Fibroblast of villous mesenchyme (primary cell): ENCODE results near the gene TNIK. TPM values are rescaled to one million over a fixed set of nuclear protein-coding genes. Genes with fewer than 3 reads are reported as not detected.

Experiments
- DNase-seq: peaks from one replicate; pipeline ENCODE4 v3.0.0-alpha.2; 2010; ENCODE audit warnings: low read depth
- H3K4me3 ChIP-seq: 2 replicates; pipeline ENCODE4 v1.5.1; 2011; ENCODE audit warnings: low read depth, mild to moderate bottlenecking, low read length
- total RNA-seq: library from RNA; depleted of rRNA; stranded (reverse); fragments of >200 nt; gene quantifications from 2 replicates; pipeline ENCODE4 v1.2.3, GENCODE V29; 2012
- TF ChIP-seq, protein P1 (sequence below): IDR thresholded peaks from 2 replicates; pipeline ENCODE4 v1.5.1; 2012; ENCODE audit warnings: low read depth, mild to moderate bottlenecking, low read length; ENCODE audit not compliant: insufficient read depth

TNIK gene
- total RNA-seq, 1 donor, result 5.2 TPM

DNA sequence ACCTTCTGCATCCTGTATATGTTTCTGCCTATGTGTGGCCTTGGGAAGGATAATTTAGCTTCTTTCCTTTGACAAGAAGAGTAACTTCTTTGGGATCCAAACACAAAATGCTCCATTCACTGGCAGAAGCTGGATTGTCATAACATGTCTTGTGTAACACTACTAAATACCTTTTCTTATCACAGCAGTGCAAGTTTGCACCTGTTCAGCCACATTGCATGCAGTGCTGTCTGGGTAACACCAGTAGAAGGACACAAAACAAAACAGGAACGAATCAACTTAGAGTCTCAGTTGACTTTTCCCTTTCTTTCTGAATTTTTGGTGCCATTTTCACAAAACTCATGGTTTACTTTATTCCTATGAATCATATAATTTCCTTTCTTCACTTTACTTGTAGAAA lies 43.6 kb upstream of the TNIK start:
- TF ChIP-seq, protein P1, sequence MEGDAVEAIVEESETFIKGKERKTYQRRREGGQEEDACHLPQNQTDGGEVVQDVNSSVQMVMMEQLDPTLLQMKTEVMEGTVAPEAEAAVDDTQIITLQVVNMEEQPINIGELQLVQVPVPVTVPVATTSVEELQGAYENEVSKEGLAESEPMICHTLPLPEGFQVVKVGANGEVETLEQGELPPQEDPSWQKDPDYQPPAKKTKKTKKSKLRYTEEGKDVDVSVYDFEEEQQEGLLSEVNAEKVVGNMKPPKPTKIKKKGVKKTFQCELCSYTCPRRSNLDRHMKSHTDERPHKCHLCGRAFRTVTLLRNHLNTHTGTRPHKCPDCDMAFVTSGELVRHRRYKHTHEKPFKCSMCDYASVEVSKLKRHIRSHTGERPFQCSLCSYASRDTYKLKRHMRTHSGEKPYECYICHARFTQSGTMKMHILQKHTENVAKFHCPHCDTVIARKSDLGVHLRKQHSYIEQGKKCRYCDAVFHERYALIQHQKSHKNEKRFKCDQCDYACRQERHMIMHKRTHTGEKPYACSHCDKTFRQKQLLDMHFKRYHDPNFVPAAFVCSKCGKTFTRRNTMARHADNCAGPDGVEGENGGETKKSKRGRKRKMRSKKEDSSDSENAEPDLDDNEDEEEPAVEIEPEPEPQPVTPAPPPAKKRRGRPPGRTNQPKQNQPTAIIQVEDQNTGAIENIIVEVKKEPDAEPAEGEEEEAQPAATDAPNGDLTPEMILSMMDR, result no peak
- DNase-seq, result no peak
- no peak overlapping the region for H3K4me3 ChIP-seq

DNA sequence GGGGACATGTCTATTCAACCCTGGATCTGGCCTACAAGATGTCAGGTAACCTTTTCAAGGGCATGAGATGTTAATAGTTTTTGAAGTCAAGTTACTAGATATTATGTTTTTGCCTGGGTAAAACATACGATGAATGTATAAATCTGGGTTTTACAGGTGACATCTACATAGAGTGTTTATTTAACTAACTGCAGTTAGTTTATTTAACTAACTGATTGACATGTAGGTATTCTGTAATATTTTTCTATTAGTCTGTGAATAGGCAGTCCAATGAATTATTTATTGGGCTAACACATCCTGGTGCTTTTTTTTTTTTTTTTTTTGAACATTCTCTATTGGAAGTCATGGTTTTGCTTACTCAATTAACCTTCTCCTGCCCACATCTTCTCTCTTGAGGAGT lies 38.7 kb upstream of the TNIK start:
- TF ChIP-seq, protein P1, result no peak
- no peak for DNase-seq
- no peak overlapping the region for H3K4me3 ChIP-seq

DNA sequence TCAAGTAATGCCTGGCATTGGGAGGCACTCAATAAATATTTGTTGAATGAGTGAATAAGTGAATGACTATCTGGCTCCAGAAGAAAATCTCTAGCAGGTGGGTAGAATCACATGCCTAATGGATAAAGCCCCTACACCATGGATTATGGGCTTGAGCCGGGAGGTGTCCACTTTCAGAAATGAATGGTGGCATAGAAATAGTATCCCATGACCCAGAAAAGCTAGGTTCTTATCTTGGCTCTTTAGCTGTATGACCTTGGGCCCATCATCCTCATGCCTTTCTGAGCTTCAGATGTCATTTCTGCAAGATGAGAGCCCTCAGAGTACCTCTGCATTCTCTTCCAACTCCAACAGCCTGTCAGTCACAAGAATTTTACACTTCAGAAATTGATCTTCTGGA lies 37.3 kb upstream of the TNIK start:
- no peak overlapping the region for H3K4me3 ChIP-seq
- DNase-seq, result no peak
- TF ChIP-seq, protein P1, result no peak

GRCh38 chr3:171495413-171495812 lies 35.2 kb upstream of the TNIK start:
- H3K4me3 ChIP-seq, result no peak overlapping the region
- TF ChIP-seq, protein P1, result no peak
- no peak for DNase-seq

DNA sequence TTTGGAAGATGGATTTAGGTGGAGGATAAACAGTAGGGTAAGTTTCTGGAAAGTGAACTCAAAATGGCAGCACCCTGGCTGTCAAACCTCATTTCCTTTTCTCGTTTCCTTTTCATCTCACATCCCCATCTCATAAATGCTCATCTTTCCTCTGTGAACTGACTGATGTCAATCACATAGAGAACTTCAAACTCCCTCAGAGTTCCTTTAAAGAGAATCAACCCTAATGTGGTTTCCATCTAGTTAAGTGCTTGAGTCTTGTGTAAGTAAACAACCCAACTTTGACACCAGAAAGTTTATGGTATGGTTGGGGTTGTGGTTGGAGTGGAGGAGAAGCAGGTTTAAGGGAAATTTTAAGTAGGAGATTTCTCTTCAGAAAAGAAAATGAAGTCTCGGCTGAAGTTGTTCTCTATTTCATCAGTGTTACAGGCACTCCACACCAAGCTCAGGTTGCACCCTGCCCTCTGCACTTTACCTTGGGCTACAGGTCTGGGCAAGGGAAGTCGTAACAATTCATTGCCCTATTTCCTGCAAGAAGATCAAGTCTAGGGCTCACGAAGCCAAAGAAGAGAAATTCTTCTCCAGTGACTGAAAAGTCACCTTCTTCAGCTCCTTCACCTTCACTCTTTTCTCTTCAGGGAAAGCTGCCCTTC lies 34.4 kb upstream of the TNIK start:
- DNase-seq, result no peak
- TF ChIP-seq, protein P1, result no peak
- H3K4me3 ChIP-seq, result no peak overlapping the region

DNA sequence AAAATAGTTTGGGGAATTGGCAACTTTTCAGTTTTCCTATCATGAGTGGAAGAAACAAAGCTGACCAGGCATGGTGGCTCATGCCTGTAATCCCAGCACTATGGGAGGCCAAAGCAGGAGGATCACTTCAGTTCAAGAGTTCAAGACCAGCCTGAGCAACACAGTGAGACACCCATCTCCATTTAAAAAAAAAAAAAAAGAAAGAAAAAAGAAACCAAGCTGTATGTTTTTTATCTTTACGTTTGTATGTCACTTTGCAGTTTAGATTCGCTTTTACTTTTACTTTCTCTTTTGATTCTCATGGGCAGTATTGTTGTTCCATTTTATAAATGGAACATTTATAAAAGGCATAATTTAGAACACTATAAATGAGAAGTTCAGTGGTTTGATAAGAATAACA lies 31.2 kb upstream of the TNIK start:
- no peak overlapping the region for H3K4me3 ChIP-seq
- TF ChIP-seq, protein P1, result no peak
- DNase-seq, result peak; percentile 21

DNA sequence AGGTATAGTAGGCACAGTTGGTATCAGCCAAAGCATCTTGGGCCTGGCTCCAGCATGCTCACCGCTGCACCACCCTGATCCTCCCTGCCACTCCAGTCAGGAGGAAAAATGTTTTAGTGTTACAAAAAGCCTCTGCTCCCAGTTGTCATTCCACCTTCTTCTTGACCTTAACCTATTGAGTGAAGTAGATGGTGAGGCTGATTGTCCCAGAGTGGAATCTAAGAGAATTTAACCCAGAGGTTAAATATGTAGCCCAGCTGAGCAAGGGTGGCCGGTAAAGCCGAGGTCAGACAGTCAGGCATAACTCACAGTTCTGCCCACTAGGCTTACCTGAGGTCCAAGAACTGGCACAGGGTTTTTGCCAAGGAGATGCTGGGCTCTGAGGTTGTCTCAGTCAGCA lies 30.7 kb upstream of the TNIK start:
- no peak for DNase-seq
- TF ChIP-seq, protein P1, result no peak
- H3K4me3 ChIP-seq, result no peak overlapping the region
